HCT116 (cell line): ENCODE measurements around the gene NKTR. TPM values are rescaled to one million over a fixed set of nuclear protein-coding genes. Genes with fewer than 3 reads are reported as not detected.

ENCODE experiments used
- ATAC-seq: fragments of 200-7000 bp; cut with Tn5 transposase; 2 replicates; pipeline ENCODE4 v1.9.1; 2020; ENCODE audit warnings: mild to moderate bottlenecking, moderate library complexity
- BruUV-seq: library from RNA; stranded (reverse); fragments of 400-500 nt; replicated peaks from 2 replicates; lab custom pipeline; 2021; lab: Mats Ljungman, UMichigan
- CTCF ChIA-PET: fragments of 300-600 bp; sonication (Branson Sonifier 250); formaldehyde crosslinking; loops from one replicate; lab custom pipeline; 2021; ENCODE audit warnings: antibody characterized with exemption; lab: Charles Lee
- POLR2A ChIA-PET: fragments of 300-600, 350-600 bp; sonication (Branson Sonifier 250); formaldehyde crosslinking; loops from one replicate; lab custom pipeline; 2021; ENCODE audit warnings: antibody characterized with exemption; lab: Charles Lee
- RAD21 ChIA-PET, 2 experiments: fragments of 300-600 bp; sonication (Branson Sonifier 250); formaldehyde crosslinking; loops; one replicate each; lab custom pipeline; 2023; ENCODE audit warnings: low total read pairs in 2 of 2; ENCODE audit not compliant: uncharacterized antibody in 2 of 2, unreplicated experiment in 2 of 2, low non-redundant PET in 1 of 2; lab: Charles Lee
- DNase-seq: peaks from one replicate; pipeline ENCODE4 v3.0.0-alpha.2; 2010; ENCODE audit warnings: low read depth, low spot score
- H2AFZ ChIP-seq: fragments of 200-600 bp; shearing (Covaris generic), sonication (generic); 2 replicates; pipeline ENCODE4 v1.6.1; 2017; ENCODE audit warnings: low read depth, mixed run types, mixed read lengths, antibody characterized with exemption, low read length; ENCODE audit not compliant: poor library complexity, severe bottlenecking
- H3K27ac ChIP-seq: 2 replicates; pipeline ENCODE4 v1.5.1; 2012; ENCODE audit warnings: low read depth, low read length
- H3K27me3 ChIP-seq: fragments of 200-600 bp; sonication (generic); 2 replicates; pipeline ENCODE4 v1.6.1; 2016; ENCODE audit warnings: mixed run types, low read length, mixed read lengths; ENCODE audit not compliant: insufficient read depth
- H3K36me3 ChIP-seq, 2 experiments: fragments of 200-500 bp in 1 of 2; fragments of 200-600 bp in 1 of 2; sonication (Bioruptor generic) in 1 of 2; sonication (generic) in 1 of 2; 2 replicates each; pipeline versions ENCODE4 v1.5.1 to v1.6.1; 2014 to 2016; ENCODE audit warnings: low read length in 2 of 2, inconsistent platforms in 1 of 2, mixed read lengths in 1 of 2, mixed run types in 1 of 2; ENCODE audit not compliant: insufficient read depth in 2 of 2, control insufficient read depth in 1 of 2
- H3K4me1 ChIP-seq, 2 experiments: fragments of 200-600 bp in 1 of 2; sonication (generic) in 1 of 2; 2 replicates each; pipeline versions ENCODE4 v1.5.1 to v1.6.1; 2012 to 2017; ENCODE audit warnings: low read length in 2 of 2, inconsistent platforms in 1 of 2, mild to moderate bottlenecking in 1 of 2, mixed read lengths in 1 of 2, mixed run types in 1 of 2, moderate library complexity in 1 of 2; ENCODE audit not compliant: insufficient read depth in 2 of 2, control insufficient read depth in 1 of 2
- H3K4me2 ChIP-seq: fragments of 200-600 bp; sonication (generic); 2 replicates; pipeline ENCODE4 v1.6.1; 2017; ENCODE audit warnings: mixed run types, low read length, mixed read lengths
- H3K4me3 ChIP-seq, 2 experiments: fragments of 200-600 bp in 1 of 2; sonication (generic) in 1 of 2; replicated peaks in 1 of 2; 2 replicates each; pipeline ENCODE4 v1.5.1; 2011 to 2016; ENCODE audit warnings: low read length in 2 of 2, control low read depth in 1 of 2, low read depth in 1 of 2, mild to moderate bottlenecking in 1 of 2, mixed read lengths in 1 of 2, mixed run types in 1 of 2
- H3K79me2 ChIP-seq: fragments of 200-600 bp; sonication (generic); 2 replicates; pipeline ENCODE4 v1.6.1; 2017; ENCODE audit warnings: mild to moderate bottlenecking, mixed run types, low read length, moderate library complexity, mixed read lengths; ENCODE audit not compliant: insufficient read depth
- H3K9ac ChIP-seq: fragments of 200-600 bp; sonication (generic); 2 replicates; pipeline ENCODE4 v1.6.1; 2016; ENCODE audit warnings: low read length, mixed read lengths
- H3K9me2 ChIP-seq: fragments of 200-600 bp; sonication (generic), shearing (Covaris generic); 2 replicates; pipeline ENCODE4 v1.6.1; 2017; ENCODE audit warnings: mixed run types, mild to moderate bottlenecking, moderate library complexity; ENCODE audit not compliant: insufficient read depth
- H3K9me3 ChIP-seq, 2 experiments: fragments of 200-500 bp in 1 of 2; fragments of 200-600 bp in 1 of 2; sonication (Bioruptor generic) in 1 of 2; sonication (generic) in 1 of 2; 2 replicates each; pipeline ENCODE4 v1.6.1; 2014 to 2017; ENCODE audit warnings: low read length in 2 of 2, mixed read lengths in 2 of 2, inconsistent platforms in 1 of 2, low read depth in 1 of 2, mild to moderate bottlenecking in 1 of 2, mixed run types in 1 of 2, moderate library complexity in 1 of 2; ENCODE audit not compliant: control insufficient read depth in 1 of 2, insufficient read depth in 1 of 2
- H4K20me1 ChIP-seq: fragments of 200-600 bp; sonication (generic), shearing (Covaris generic); 2 replicates; pipeline ENCODE4 v1.6.1; 2017; ENCODE audit warnings: mixed run types, mild to moderate bottlenecking, moderate library complexity; ENCODE audit not compliant: insufficient read depth
- ATF3 ChIP-seq: IDR thresholded peaks from 2 replicates; pipeline ENCODE4 v1.6.1; 2012
- CBX3 ChIP-seq: IDR thresholded peaks from 2 replicates; pipeline ENCODE4 v1.6.1; 2012; ENCODE audit warnings: low read depth
- CEBPB ChIP-seq: IDR thresholded peaks from 2 replicates; pipeline ENCODE4 v1.6.1; 2012; ENCODE audit warnings: low read depth
- EGR1 ChIP-seq: IDR thresholded peaks from 2 replicates; pipeline ENCODE4 v1.6.1; 2012; ENCODE audit warnings: low read depth
- ELF1 ChIP-seq: IDR thresholded peaks from 2 replicates; pipeline ENCODE4 v1.6.1; 2012; ENCODE audit warnings: low read depth, borderline replicate concordance
- EZH2 ChIP-seq: fragments of 200-600 bp; sonication (generic); IDR thresholded peaks from 2 replicates; pipeline ENCODE4 v1.6.1; 2017; ENCODE audit warnings: antibody characterized with exemption, mixed run types
- EZH2phosphoT487 ChIP-seq: fragments of 200-600 bp; IDR thresholded peaks from 2 replicates; pipeline ENCODE4 v1.6.1; 2018; ENCODE audit warnings: antibody characterized with exemption, borderline replicate concordance
- POLR2A ChIP-seq: IDR thresholded peaks from 2 replicates; pipeline ENCODE4 v1.7.0; 2011; ENCODE audit warnings: borderline replicate concordance; ENCODE audit not compliant: insufficient read depth, insufficient read length; ENCODE audit errors: extremely low read depth
- POLR2AphosphoS5 ChIP-seq: IDR thresholded peaks from 2 replicates; pipeline ENCODE4 v1.6.1; 2011; ENCODE audit warnings: mild to moderate bottlenecking, low read depth, low read length, moderate library complexity
- RAD21 ChIP-seq: IDR thresholded peaks from 2 replicates; pipeline ENCODE4 v1.6.1; 2012; ENCODE audit warnings: low read depth, mild to moderate bottlenecking
- REST ChIP-seq: IDR thresholded peaks from 2 replicates; pipeline ENCODE4 v1.6.1; 2012; ENCODE audit warnings: low read depth
- SIN3A ChIP-seq: IDR thresholded peaks from 2 replicates; pipeline ENCODE4 v1.6.1; 2012; ENCODE audit warnings: low read depth
- SP1 ChIP-seq: IDR thresholded peaks from 2 replicates; pipeline ENCODE4 v1.6.1; 2012; ENCODE audit warnings: low read depth
- SRF ChIP-seq: IDR thresholded peaks from 2 replicates; pipeline ENCODE4 v1.6.1; 2012; ENCODE audit warnings: low read depth
- TCF7L2 ChIP-seq: IDR thresholded peaks from 2 replicates; pipeline ENCODE4 v1.7.0; 2011; ENCODE audit warnings: borderline replicate concordance, inconsistent platforms; ENCODE audit not compliant: insufficient read depth, insufficient read length; ENCODE audit errors: extremely low read depth
- ZNF274 ChIP-seq: fragments of 200-500 bp; sonication (Bioruptor generic); IDR thresholded peaks from 2 replicates; pipeline ENCODE4 v1.6.1; 2014; ENCODE audit warnings: mild to moderate bottlenecking, low read depth, low read length, inconsistent platforms
- intact Hi-C: fragments of 100-400 bp; cut with micrococcal nuclease; formaldehyde crosslinking; loops from 2 replicates; pipeline ENCODE4 v1.10.0; 2022
- total RNA-seq: library from RNA; stranded (reverse); gene quantifications from one replicate; pipeline ENCODE4 v1.2.1, GENCODE V29; 2021; ENCODE audit not compliant: unreplicated experiment
- TF ChIP-seq, protein P1 (sequence below): IDR thresholded peaks from 2 replicates; pipeline ENCODE4 v1.6.1; 2011; ENCODE audit warnings: mild to moderate bottlenecking, low read length, moderate library complexity; ENCODE audit not compliant: insufficient replicate concordance; ENCODE audit errors: extremely low read depth

The NKTR gene
- total RNA-seq, 1 experiment from 2014 or later, result 59.7 TPM

DNA sequence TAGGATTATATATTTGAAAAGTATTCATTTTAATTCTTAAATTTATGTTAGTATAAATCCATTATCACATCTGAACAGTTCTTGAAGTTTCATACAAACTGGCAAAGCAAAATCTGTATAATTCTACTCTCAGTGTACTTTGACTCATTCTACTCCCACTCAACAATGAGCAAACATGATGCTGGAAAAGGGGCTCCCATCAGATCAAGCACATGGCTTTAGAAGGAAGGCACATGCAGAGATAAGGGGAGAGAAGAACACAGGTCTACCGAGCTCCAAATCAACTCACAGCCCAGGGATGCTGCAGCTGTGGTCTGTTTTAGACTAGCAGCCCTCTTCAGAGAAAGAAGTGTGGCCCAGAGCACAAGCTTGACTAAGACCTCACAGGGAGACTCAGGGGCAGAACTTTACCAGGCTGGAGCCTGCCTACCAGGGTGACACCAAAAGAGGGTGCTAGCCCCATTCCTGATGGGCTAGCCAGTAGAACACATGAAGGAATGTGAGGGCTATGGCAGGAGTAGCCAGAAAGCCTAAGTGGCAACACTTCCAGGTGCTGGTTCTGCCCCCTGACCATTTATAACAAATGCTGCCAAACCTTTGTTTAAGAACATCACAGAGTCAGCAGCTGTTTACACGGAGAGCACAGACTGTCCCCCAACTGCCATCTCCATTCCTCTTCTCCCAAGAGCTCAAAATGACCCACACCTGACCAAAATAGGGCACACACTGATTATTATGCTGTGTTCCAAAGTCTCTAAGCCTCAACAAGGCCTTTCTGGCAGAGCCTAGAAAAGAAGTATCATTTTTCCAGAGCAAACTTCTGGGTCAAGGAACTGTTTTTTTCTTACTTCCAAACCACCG lies 38.2 kb upstream of the NKTR start (continued):
- TF ChIP-seq POLR2AphosphoS5 (no peak), TCF7L2 (no peak), EZH2 (no peak), SP1 (no peak), RAD21 (no peak)

DNA sequence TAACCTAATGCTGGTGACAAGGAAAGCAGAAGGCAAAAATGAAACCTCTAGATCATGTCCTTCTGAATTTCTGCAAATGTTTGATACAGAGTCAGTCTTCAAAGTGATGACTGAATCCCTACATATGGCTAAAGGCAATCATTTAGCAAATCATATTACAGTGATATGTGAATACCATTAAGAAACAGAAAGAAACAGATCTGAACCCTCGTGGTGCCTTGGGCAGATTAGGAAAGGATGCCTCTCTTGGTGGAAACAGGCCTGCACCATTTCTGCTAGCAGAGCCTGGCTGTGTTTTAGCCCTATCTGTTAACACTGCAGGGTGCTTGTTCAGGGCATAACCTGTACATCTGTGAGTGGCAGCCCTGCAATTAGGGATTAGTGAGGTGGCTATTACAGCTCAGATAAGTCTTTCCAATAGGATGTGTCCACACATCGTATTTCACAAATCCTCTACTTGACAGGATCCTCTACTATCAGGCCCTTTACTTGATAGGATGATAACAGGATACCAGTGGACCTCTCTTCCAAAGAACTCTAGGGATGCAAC lies 30.8 kb upstream of the NKTR start:
- no peak for ATAC-seq
- no peak for TF ChIP-seq POLR2A
- TF ChIP-seq SRF, result no peak
- no peak for TF ChIP-seq ATF3
- TF ChIP-seq CEBPB, result no peak
- TF ChIP-seq POLR2AphosphoS5, result no peak
- no peak for TF ChIP-seq EGR1
- no peak for TF ChIP-seq ELF1
- TF ChIP-seq, protein P1, sequence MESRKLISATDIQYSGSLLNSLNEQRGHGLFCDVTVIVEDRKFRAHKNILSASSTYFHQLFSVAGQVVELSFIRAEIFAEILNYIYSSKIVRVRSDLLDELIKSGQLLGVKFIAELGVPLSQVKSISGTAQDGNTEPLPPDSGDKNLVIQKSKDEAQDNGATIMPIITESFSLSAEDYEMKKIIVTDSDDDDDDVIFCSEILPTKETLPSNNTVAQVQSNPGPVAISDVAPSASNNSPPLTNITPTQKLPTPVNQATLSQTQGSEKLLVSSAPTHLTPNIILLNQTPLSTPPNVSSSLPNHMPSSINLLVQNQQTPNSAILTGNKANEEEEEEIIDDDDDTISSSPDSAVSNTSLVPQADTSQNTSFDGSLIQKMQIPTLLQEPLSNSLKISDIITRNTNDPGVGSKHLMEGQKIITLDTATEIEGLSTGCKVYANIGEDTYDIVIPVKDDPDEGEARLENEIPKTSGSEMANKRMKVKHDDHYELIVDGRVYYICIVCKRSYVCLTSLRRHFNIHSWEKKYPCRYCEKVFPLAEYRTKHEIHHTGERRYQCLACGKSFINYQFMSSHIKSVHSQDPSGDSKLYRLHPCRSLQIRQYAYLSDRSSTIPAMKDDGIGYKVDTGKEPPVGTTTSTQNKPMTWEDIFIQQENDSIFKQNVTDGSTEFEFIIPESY, result no peak
- TF ChIP-seq EZH2phosphoT487, result no peak
- no peak for TF ChIP-seq ZNF274
- no peak for TF ChIP-seq CBX3
- no peak for TF ChIP-seq SIN3A
- no peak for TF ChIP-seq REST
- TF ChIP-seq EZH2, result no peak
- TF ChIP-seq, all 23 proteins: peak for 0
- Histone ChIP-seq H3K4me3 (no peak overlapping the region), H3K9ac (no peak overlapping the region), H3K9me2 (no peaks in the 10 kb centered on the region), H2AFZ (no peak overlapping the region), H3K27ac (no peak overlapping the region), H3K4me1 (peaks cover 0 to 5% of the 10 kb centered on the region in 2 experiments; a peak in 1 of 4 replicates), H4K20me1 (no peaks in the 10 kb centered on the region), H3K79me2 (peaks cover 22% of the 10 kb centered on the region), H3K27me3 (no peaks in the 10 kb centered on the region), H3K4me2 (no peak overlapping the region), H3K36me3 (peaks cover 4 to 19% of the 10 kb centered on the region in 2 experiments; a peak in 3 of 4 replicates), H3K9me3 (no peaks in the 10 kb centered on the region)
- POLR2A ChIA-PET, result no interaction called here
- DNase-seq, result no peak
- intact Hi-C loops, result loop anchor here (5.0 kb wide), 1 partner anchor 313 kb away; no protein-coding TSS in a partner anchor
- RAD21 ChIA-PET, result no interaction called here
- BruUV-seq, result no TSS peak
- CTCF ChIA-PET, result no interaction called here
